Measurements from ENCODE around the gene CFAP97D2. TPM values are rescaled to one million over a fixed set of nuclear protein-coding genes. Genes with fewer than 3 reads are reported as not detected.

Gene CFAP97D2
- total and polyA plus RNA-seq, 2 of the 13 experiments (the other 11 are each of a cell fraction or from before 2014, with no cell fraction given): not detected

DNA sequence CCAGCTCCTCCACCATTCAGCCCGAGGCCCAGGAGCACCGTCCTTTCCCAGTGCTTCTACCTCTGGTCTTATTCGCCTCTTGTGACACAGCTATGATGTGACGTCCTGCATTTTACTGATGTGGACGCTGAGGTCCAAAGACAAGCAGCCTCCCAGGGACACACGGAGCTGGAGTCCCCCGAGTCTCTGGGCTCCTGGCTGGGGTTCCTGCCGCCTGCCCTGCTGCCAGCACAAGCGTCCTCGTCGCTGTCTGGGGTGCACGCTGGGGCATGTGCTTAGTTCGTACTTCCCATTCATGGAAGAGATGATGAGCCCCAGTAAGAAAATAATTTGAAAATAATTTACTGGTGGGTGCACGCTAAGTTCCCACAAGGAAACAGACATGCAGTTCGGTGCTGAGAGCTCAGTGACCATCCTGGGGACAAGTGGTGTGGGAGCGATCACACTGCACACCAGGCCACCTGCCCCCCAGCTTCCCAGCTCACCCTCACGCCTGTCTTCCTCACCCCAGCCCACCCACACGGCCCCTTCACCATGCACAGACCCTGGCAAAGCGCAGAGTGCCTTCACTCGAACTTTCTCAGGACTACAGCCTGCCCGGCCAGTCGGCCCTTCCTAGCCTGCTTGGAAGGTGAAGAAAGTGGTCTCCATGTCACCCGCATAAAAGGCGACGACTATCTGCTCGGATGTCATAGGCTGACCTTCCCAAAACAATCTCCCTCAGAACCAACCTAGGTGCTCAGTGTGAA, 14.2 kb upstream of the CFAP97D2 start (continued):
- TF ChIP-seq, protein P1, sequence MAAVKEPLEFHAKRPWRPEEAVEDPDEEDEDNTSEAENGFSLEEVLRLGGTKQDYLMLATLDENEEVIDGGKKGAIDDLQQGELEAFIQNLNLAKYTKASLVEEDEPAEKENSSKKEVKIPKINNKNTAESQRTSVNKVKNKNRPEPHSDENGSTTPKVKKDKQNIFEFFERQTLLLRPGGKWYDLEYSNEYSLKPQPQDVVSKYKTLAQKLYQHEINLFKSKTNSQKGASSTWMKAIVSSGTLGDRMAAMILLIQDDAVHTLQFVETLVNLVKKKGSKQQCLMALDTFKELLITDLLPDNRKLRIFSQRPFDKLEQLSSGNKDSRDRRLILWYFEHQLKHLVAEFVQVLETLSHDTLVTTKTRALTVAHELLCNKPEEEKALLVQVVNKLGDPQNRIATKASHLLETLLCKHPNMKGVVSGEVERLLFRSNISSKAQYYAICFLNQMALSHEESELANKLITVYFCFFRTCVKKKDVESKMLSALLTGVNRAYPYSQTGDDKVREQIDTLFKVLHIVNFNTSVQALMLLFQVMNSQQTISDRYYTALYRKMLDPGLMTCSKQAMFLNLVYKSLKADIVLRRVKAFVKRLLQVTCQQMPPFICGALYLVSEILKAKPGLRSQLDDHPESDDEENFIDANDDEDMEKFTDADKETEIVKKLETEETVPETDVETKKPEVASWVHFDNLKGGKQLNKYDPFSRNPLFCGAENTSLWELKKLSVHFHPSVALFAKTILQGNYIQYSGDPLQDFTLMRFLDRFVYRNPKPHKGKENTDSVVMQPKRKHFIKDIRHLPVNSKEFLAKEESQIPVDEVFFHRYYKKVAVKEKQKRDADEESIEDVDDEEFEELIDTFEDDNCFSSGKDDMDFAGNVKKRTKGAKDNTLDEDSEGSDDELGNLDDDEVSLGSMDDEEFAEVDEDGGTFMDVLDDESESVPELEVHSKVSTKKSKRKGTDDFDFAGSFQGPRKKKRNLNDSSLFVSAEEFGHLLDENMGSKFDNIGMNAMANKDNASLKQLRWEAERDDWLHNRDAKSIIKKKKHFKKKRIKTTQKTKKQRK (IDR thresholded peaks at IDR 0.05; ENCODE audit: low read length): no peak

DNA sequence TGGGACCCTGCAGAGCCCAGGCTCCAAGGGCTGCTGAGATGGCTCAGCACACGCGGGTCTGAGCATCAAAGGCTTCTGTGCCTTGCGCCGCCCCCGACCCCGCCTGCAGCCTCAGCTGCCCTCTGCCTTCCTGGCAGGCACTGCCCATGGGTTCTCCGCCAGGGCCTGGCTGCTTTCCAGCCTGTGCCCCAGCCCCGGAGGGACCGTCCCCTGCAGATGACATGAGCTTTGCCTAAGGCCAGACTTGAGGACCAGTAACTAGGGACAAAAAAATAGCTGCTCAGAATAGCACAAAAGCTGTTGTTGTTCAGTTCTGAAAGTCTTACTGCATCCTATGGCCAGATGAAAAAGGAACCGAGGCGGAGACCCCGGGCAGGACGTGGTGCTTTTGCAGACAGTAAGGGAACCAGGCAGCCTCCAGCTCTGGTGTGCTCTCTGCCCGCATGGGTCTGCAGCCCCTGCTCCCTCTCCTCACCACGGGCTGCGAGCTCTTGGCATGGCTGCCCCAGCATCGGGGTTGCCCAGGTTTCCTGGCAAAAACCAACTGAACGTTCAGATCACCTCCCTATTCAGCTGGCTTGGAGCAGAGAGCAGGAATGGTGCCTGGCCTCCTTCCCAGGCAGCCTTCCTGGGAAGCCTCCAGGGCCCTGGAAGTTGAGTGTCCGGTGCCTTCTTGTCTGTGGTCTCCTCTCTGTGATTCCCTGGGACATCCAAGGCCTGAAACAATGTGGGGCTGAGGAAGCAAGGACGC, 12.5 kb upstream of the CFAP97D2 start:
- ChIA-PET CTCF (ENCODE audit: low intra/inter-chr PET ratio, low total read pairs) (no interaction called here), POLR2A (no interaction called here)
- H3K27me3 ChIP-seq (ENCODE audit: control insufficient read depth in 1 of 2, insufficient read depth in 2 of 2, low read length in 2 of 2): peaks cover 5 to 41% of the 10 kb centered on the region in 2 experiments; a peak in 4 of 5 replicates
- no peak overlapping the region for H3K4me3 ChIP-seq (replicated peaks in 1 of 3; ENCODE audit: insufficient read depth in 1 of 3, low read depth in 2 of 3, low read length in 3 of 3)
- no peaks in the 10 kb centered on the region for H3K36me3 ChIP-seq (replicated peaks in 1 of 2; ENCODE audit: control insufficient read depth in 1 of 2, insufficient read depth in 2 of 2, low read length in 2 of 2)
- FAIRE-seq (no peak), DNase-seq (ENCODE audit: low spot score) (no peak), ATAC-seq (no peak)
- no peaks in the 10 kb centered on the region for H4K20me1 ChIP-seq (ENCODE audit: insufficient read depth, low read length)
- no TSS peak for BruUV-seq (replicated peaks)
- H3K79me2 ChIP-seq (ENCODE audit: insufficient read depth, low read length): no peaks in the 10 kb centered on the region
- H3K27ac ChIP-seq (ENCODE audit: extremely low read length, insufficient read depth, low read length): no peak overlapping the region
- in situ Hi-C loops (cut with HindIII; ENCODE audit: extremely low pct_ligation_motif_present, low pct_unique_long_range_greater_than_20kb): no loop called here
- H2AFZ ChIP-seq (ENCODE audit: low read length): no peak overlapping the region
- intact Hi-C loops (cut with micrococcal nuclease; ENCODE audit: unreplicated experiment): no loop called here
- TF ChIP-seq CCDC6 (CRISPR knock-in tag; IDR thresholded peaks at IDR 0.05) (no peak), GTF3A (CRISPR knock-in tag; conservative IDR thresholded peaks at IDR 0.05) (no peak), NFRKB (IDR thresholded peaks at IDR 0.05) (no peak), ZNF20 (CRISPR knock-in tag; IDR thresholded peaks at IDR 0.05) (no peak), CHD2 (IDR thresholded peaks at IDR 0.05; ENCODE audit: low read depth, low read length) (no peak), ZNF570 (CRISPR knock-in tag; IDR thresholded peaks at IDR 0.05; ENCODE audit: borderline replicate concordance) (no peak), WIZ (CRISPR knock-in tag; IDR thresholded peaks at IDR 0.05) (no peak), HCFC1 (IDR thresholded peaks at IDR 0.05; ENCODE audit: low read depth, low read length) (no peak), ZNF17 (CRISPR knock-in tag; IDR thresholded peaks at IDR 0.05) (no peak), ZNF207 (IDR thresholded peaks at IDR 0.05; ENCODE audit: borderline replicate concordance) (no peak), STAG1 (CRISPR knock-in tag; IDR thresholded peaks at IDR 0.05) (no peak)
- TF ChIP-seq, protein P2, sequence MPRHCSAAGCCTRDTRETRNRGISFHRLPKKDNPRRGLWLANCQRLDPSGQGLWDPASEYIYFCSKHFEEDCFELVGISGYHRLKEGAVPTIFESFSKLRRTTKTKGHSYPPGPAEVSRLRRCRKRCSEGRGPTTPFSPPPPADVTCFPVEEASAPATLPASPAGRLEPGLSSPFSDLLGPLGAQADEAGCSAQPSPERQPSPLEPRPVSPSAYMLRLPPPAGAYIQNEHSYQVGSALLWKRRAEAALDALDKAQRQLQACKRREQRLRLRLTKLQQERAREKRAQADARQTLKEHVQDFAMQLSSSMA (CRISPR knock-in tag; IDR thresholded peaks at IDR 0.05): no peak
- H3K9ac ChIP-seq (ENCODE audit: insufficient read depth, low read depth, low read length): no peak overlapping the region
- no peaks in the 10 kb centered on the region for H3K9me3 ChIP-seq (ENCODE audit: low read length)
- H3K4me1 ChIP-seq (ENCODE audit: insufficient read depth, low read length): peaks cover 15% of the 10 kb centered on the region
- no peak overlapping the region for H3K4me2 ChIP-seq (ENCODE audit: low read depth, low read length)
- WGBS (ENCODE audit: low lambda C conversion rate): 30% methylated on average over 5 of the region's 20 CpGs

All from HepG2 (cell line).